SU-DHL-6 (cell line): ENCODE measurements around the gene CDK6.
A peak's percentile ranks its signal among the peaks of the same experiment; 100 is the strongest.

Experiments used
- H2AFZ ChIP-seq: fragments of 200-600 bp; sonication (generic); 2 replicates; pipeline ENCODE4 v1.6.1; 2014; ENCODE audit warnings: low read depth, mild to moderate bottlenecking, moderate library complexity, mixed read lengths, antibody characterized with exemption, low read length; ENCODE audit not compliant: severe bottlenecking
- H3F3A ChIP-seq: fragments of 200-600 bp; shearing (Covaris generic); 2 replicates; pipeline ENCODE4 v1.6.0; 2016; ENCODE audit warnings: antibody characterized with exemption, mild to moderate bottlenecking; ENCODE audit not compliant: insufficient read depth
- H3K27ac ChIP-seq: fragments of 200-600 bp; sonication (generic); 2 replicates; pipeline ENCODE4 v1.5.1; 2016; ENCODE audit warnings: low read depth, mild to moderate bottlenecking, low read length, moderate library complexity, mixed read lengths
- H3K27me3 ChIP-seq: fragments of 200-600 bp; sonication (generic), shearing (Covaris generic); 2 replicates; pipeline ENCODE4 v1.6.0; 2014; ENCODE audit warnings: mild to moderate bottlenecking, low read length
- H3K36me3 ChIP-seq: fragments of 200-600 bp; sonication (generic); 2 replicates; pipeline ENCODE4 v1.6.1; 2014; ENCODE audit warnings: mild to moderate bottlenecking, low read length, mixed read lengths
- H3K4me2 ChIP-seq: fragments of 300-600, 200-600 bp; shearing (Covaris generic), sonication (generic); 2 replicates; pipeline ENCODE4 v1.6.0; 2014; ENCODE audit warnings: low read length, low read depth, mild to moderate bottlenecking; ENCODE audit not compliant: poor library complexity, severe bottlenecking
- H3K4me3 ChIP-seq: fragments of 200-600 bp; sonication (generic); 2 replicates; pipeline ENCODE4 v1.5.1; 2014; ENCODE audit warnings: antibody characterized with exemption, low read length, mild to moderate bottlenecking, mixed read lengths; ENCODE audit not compliant: insufficient read depth, poor library complexity, severe bottlenecking
- H3K79me2 ChIP-seq: fragments of 200-600 bp; sonication (generic); 2 replicates; pipeline ENCODE4 v1.6.1; 2014; ENCODE audit warnings: mild to moderate bottlenecking, low read length, moderate library complexity; ENCODE audit not compliant: insufficient read depth
- H3K9ac ChIP-seq: fragments of 200-600 bp; sonication (generic); 2 replicates; pipeline ENCODE4 v1.7.0; 2014; ENCODE audit warnings: mild to moderate bottlenecking, low read length
- H3K9me2 ChIP-seq: fragments of 200-600 bp; sonication (generic); replicated peaks from 2 replicates; pipeline ENCODE4 v1.6.1; 2014; ENCODE audit warnings: low read length; ENCODE audit not compliant: insufficient read depth
- H3K9me3 ChIP-seq: fragments of 200-600 bp; sonication (generic); 2 replicates; pipeline ENCODE4 v1.6.1; 2014; ENCODE audit warnings: low read length, mixed read lengths; ENCODE audit not compliant: insufficient read depth
- H4K20me1 ChIP-seq: fragments of 200-600 bp; sonication (generic); 2 replicates; pipeline ENCODE4 v1.6.1; 2014; ENCODE audit warnings: low read depth, mild to moderate bottlenecking, antibody characterized with exemption, low read length, moderate library complexity, mixed read lengths
- CTCF ChIP-seq: fragments of 200-600 bp; sonication (generic); IDR thresholded peaks from one replicate; pipeline ENCODE4 v1.5.1; 2017; ENCODE audit warnings: antibody characterized with exemption, mild to moderate bottlenecking, low read length, moderate library complexity; ENCODE audit not compliant: insufficient read depth, poor library complexity, severe bottlenecking
- EZH2phosphoT487 ChIP-seq: fragments of 200-600 bp; sonication (generic), shearing (Covaris generic); conservative IDR thresholded peaks from 2 replicates; pipeline ENCODE4 v1.6.1; 2018; ENCODE audit warnings: mild to moderate bottlenecking, antibody characterized with exemption, low read length, moderate library complexity, mixed read lengths

CDK6 gene

DNA sequence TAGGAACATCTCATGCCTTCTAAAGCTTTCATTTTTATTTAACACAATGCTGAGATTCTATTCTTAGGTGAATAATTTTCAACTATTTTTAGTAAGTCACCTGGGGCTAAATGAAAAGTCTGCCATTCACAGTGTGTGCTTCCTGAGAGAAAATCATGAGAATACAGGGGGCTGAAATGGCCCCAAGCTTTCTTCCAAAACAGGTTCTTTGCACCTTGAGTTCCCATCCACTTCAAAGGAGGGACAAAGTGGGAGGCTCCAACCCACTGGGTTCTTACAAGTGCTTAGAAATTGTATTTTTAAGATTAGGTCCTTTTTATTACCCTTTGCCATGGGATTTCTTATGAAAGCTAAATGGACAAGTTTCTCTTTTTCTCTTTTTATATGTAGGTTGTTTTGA is 224.6 kb downstream of the CDK6 start:
- H3K9me3 ChIP-seq: no peaks in the 10 kb centered on the region
- no peaks in the 10 kb centered on the region; the same call in 1 of the 2 replicates for H4K20me1 ChIP-seq
- H3K27me3 ChIP-seq: no peaks in the 10 kb centered on the region
- H3K9me2 ChIP-seq: no peaks in the 10 kb centered on the region
- no peaks in the 10 kb centered on the region for H3K79me2 ChIP-seq
- no peak overlapping the region for H2AFZ ChIP-seq
- 0 out of 2 replicates have a peak, but pooled peaks cover 7% of the 10 kb centered on the region for H3F3A ChIP-seq
- no peak overlapping the region for H3K4me3 ChIP-seq
- no peaks in the 10 kb centered on the region for H3K36me3 ChIP-seq
- no peak overlapping the region for H3K27ac ChIP-seq
- no peak overlapping the region for H3K9ac ChIP-seq
- no peak for TF ChIP-seq EZH2phosphoT487
- no peak for TF ChIP-seq CTCF
- no peak overlapping the region for H3K4me2 ChIP-seq

GRCh38 chr7:92609921-92610518 is 226.4 kb downstream of the CDK6 start:
- H3K36me3 ChIP-seq: no peaks in the 10 kb centered on the region

DNA sequence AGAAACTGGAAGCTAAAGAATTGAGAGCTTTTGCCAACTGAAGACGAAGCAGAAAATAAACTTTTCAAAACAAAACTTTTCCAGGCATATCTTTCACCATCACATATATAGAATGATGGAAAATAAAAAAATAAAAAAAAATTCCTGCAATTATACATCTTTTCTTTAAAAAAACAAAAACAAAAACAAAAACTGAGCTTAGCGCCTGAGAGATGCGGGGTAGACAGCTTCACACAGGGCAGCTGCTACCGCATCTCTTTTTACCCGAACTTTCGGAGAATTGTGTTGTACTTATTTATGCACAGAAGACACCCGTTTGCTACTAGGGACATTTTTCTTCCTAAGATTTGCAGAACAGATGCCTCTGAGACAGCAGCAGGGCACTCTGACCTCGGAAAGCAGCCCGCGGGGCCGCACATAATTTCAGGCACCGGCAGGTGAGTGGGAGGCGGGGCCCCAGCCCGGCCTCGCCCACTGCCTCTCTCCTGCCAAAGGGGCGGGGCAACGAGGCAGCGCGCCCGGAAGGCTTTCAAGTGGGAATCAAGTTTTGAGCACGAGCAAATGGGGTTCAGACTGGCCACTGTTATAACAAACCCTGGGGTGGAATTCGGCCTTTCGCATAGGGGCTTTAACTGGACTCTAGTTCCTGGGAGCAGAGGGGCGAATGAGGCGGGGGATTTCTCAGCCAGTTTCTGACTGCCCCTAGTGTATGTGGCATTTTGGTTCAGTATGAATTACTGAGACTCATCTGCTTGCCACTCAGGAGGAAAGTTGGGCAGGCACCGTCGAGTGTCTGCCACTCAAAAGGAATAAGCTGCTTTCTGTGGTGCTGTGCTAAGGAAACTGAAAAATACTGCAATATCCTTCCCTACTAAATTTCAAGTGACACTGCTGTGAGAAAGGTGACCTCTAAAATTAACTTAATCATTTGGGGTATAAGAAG is 227.7 kb downstream of the CDK6 start:
- H3K27ac ChIP-seq: no peak overlapping the region
- H3K27me3 ChIP-seq: no peaks in the 10 kb centered on the region
- TF ChIP-seq EZH2phosphoT487 (no peak), CTCF (no peak)
- H3K36me3 ChIP-seq: no peaks in the 10 kb centered on the region
- H3K4me3 ChIP-seq: no peak overlapping the region
- no peaks in the 10 kb centered on the region for H3K9me3 ChIP-seq
- H3F3A ChIP-seq: 0 out of 2 replicates have a peak, but pooled peaks cover 7% of the 10 kb centered on the region
- H4K20me1 ChIP-seq: no peaks in the 10 kb centered on the region; the same call in 1 of the 2 replicates
- H3K9ac ChIP-seq: no peak overlapping the region
- no peak overlapping the region for H2AFZ ChIP-seq
- H3K79me2 ChIP-seq: no peaks in the 10 kb centered on the region
- H3K4me2 ChIP-seq: no peak overlapping the region
- H3K9me2 ChIP-seq: no peaks in the 10 kb centered on the region

More at GRCh38 chr7:92609921-92610518, 226.4 kb downstream of the CDK6 start:
- no peaks in the 10 kb centered on the region for H3K79me2 ChIP-seq
- H3K4me2 ChIP-seq: no peak overlapping the region
- H3K4me3 ChIP-seq: no peak overlapping the region
- H3K9me2 ChIP-seq: no peaks in the 10 kb centered on the region
- H2AFZ ChIP-seq: no peak overlapping the region
- TF ChIP-seq EZH2phosphoT487 (no peak), CTCF (peak; percentile 75)
- H3K27me3 ChIP-seq: no peaks in the 10 kb centered on the region
- H3F3A ChIP-seq: 0 out of 2 replicates have a peak, but pooled peaks cover 7% of the 10 kb centered on the region
- no peaks in the 10 kb centered on the region; the same call in 1 of the 2 replicates for H4K20me1 ChIP-seq
- no peak overlapping the region for H3K9ac ChIP-seq
- H3K9me3 ChIP-seq: no peaks in the 10 kb centered on the region
- no peak overlapping the region for H3K27ac ChIP-seq
